Adrenal gland (tissue), 12 donors: Measurements from ENCODE around the gene DVL3. TPM values are rescaled to one million over a fixed set of nuclear protein-coding genes. Genes with fewer than 3 reads are reported as not detected.

ENCODE experiments used
- DNase-seq, 7 donors: peaks; one replicate each; pipeline ENCODE4 v3.0.0-alpha.2; 2019 to 2020
- H3K27ac ChIP-seq, 5 donors: fragments of 200-600 bp; sonication (generic) in 4 of 5; 1 replicate in 3 of 5; 2 replicates in 2 of 5; pipeline versions ENCODE4 v1.5.1 to v1.8.0; 2016 to 2020; ENCODE audit warnings: mild to moderate bottlenecking in 1 of 5
- H3K27me3 ChIP-seq: fragments of 200-600 bp; 2 replicates; pipeline ENCODE4 v1.8.0; 2021
- H3K36me3 ChIP-seq, 2 donors: fragments of 200-600 bp; replicated peaks in 1 of 2; 1 replicate in 1 of 2; 2 replicates in 1 of 2; pipeline versions ENCODE4 v1.5.1 to v1.8.0; 2018 to 2022
- H3K4me1 ChIP-seq, 2 donors: fragments of 200-600 bp; replicated peaks in 1 of 2; 1 replicate in 1 of 2; 2 replicates in 1 of 2; pipeline versions ENCODE4 v1.5.1 to v1.8.0; 2018 to 2021
- H3K4me3 ChIP-seq, 4 donors: fragments of 200-600 bp; sonication (generic) in 3 of 4; one replicate each; pipeline ENCODE4 v1.5.1; 2016 to 2018
- H3K9me3 ChIP-seq, 3 donors: fragments of 200-600 bp; sonication (generic) in 1 of 3; replicated peaks in 1 of 3; 1 replicate in 2 of 3; 2 replicates in 1 of 3; pipeline versions ENCODE4 v1.5.1 to v1.8.0; 2016 to 2021
- POLR2A ChIP-seq, 2 donors: fragments of 450-650 bp; IDR thresholded peaks; one replicate each; pipeline ENCODE4 v1.6.1; 2017; ENCODE audit warnings: antibody characterized with exemption in 2 of 2, mild to moderate bottlenecking in 2 of 2, moderate library complexity in 1 of 2
- WGBS, 4 donors: extraction: QIAGEN DNeasy Blood & Tissue Kit in 2 of 4; methylation state at CpG; one replicate each; pipeline versions ENCODE4 v1.1.5 to v1.1.7; 2013 to 2017; 5-methylcytosine and 5-hydroxymethylcytosine counted together
- intact Hi-C, 2 donors: fragments of 100-400 bp; cut with DNase I; formaldehyde crosslinking; loops; one replicate each; pipeline versions ENCODE4 v1.14.1 to v1.15.0; 2022 to 2023
- polyA plus RNA-seq, 3 donors: library from polyadenylated mRNA; stranded (reverse); fragments of 200-250 nt in 2 of 3; fragments of 350-450 nt in 1 of 3; fragmentation: Illumina TruSeq in 1 of 3; extraction: RNeasy Lipid Tissue Mini Kit (QIAGEN cat#74804) in 1 of 3; gene quantifications; one replicate each; pipeline ENCODE4 v1.2.3, GENCODE V29; 2013 to 2014
- total RNA-seq, 9 donors: library from RNA; depleted of rRNA in 4 of 9; stranded (reverse); fragments of >200 nt in 4 of 9; fragments of 120-200 nt in 1 of 9; fragmentation: NEBNext Ultra II Directional in 1 of 9; extraction: Animal tissue kit (Norgen Biotek cat#: 25700) in 1 of 9; gene quantifications; one replicate each; pipeline versions ENCODE4 v1.1.0 to v1.2.4, GENCODE V29; 2013 to 2023
- TF ChIP-seq, protein P1 (sequence below), 6 experiments: fragments of 450-650 bp in 4 of 6; fragments of 200-600 bp in 2 of 6; sonication (generic) in 1 of 6; IDR thresholded peaks; 1 replicate in 5 of 6; 2 replicates in 1 of 6; pipeline versions ENCODE4 v1.5.1 to v1.8.0; 2016 to 2021; ENCODE audit warnings: antibody characterized with exemption in 6 of 6, mild to moderate bottlenecking in 2 of 6, moderate library complexity in 1 of 6
- donor health status: healthy with polysubstance abuse.
- donor health status: Bipolar disorder and iron deficiency.
- donor health status: DM: yes; HTN: yes; CAD: no.
- donor health status: DM: no; HTN: no; CAD: no.
- donor health status: DM: no; HTN: no; CAD: no.
- donor health status: DM: yes; HTN: yes; CAD: no.

The DVL3 gene
- total and polyA plus RNA-seq, 12 donors = 34.1 to 94.1 (median 65.6) TPM

- H3K36me3 ChIP-seq = peaks cover 0 to 52% of the 10 kb centered on the region in 2 donors
- DNase-seq = peak; percentile 78 to 93 (median 91)
- peaks cover 30 to 52% of the 10 kb centered on the region in 2 donors for H3K4me1 ChIP-seq
Observed at GRCh38 chr3:184176377-184177330, 21.5 kb downstream of the DVL3 start.

DNA sequence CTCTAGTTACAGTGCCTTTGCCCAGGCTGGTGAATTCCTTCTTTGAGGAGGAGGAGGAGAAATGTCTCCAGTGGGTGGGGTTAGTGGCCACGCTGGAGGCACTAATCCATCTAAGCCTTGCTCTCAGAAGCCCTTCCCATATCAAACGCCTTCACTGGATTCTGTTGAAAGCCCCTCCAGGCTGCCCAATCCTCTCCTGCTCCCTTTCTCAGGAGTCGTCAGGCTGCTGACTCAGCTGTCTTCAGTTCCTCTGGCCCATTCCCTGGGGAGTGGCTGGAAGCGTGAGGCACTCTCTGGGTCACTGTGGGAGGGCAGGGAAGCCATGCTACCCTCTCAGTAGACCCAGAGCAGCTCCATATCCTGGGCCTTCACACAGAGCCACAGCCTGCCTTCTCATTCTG, 22.2 kb downstream of the DVL3 start:
- no peak for TF ChIP-seq POLR2A (IDR thresholded peaks at IDR 0.05)
- TF ChIP-seq, protein P1, sequence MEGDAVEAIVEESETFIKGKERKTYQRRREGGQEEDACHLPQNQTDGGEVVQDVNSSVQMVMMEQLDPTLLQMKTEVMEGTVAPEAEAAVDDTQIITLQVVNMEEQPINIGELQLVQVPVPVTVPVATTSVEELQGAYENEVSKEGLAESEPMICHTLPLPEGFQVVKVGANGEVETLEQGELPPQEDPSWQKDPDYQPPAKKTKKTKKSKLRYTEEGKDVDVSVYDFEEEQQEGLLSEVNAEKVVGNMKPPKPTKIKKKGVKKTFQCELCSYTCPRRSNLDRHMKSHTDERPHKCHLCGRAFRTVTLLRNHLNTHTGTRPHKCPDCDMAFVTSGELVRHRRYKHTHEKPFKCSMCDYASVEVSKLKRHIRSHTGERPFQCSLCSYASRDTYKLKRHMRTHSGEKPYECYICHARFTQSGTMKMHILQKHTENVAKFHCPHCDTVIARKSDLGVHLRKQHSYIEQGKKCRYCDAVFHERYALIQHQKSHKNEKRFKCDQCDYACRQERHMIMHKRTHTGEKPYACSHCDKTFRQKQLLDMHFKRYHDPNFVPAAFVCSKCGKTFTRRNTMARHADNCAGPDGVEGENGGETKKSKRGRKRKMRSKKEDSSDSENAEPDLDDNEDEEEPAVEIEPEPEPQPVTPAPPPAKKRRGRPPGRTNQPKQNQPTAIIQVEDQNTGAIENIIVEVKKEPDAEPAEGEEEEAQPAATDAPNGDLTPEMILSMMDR (IDR thresholded peaks at IDR 0.05) = no peak
- peak in 4 of 7 donors; percentile 37 to 66 (median 50) for DNase-seq

More at GRCh38 chr3:184176377-184177330, 21.5 kb downstream of the DVL3 start:
- Histone ChIP-seq H3K9me3 (no peaks in the 10 kb centered on the region), H3K4me3 (peak overlapping the region in 2 of 4 donors; percentile 68 to 88), H3K27ac (peak overlapping the region; percentile 51 to 98 (median 92)), H3K27me3 (no peaks in the 10 kb centered on the region)
- WGBS, 4 donors = 16 to 26% (median 19%) methylated on average over 10 to 19 of the region's 19 CpGs
- TF ChIP-seq, protein P1 (IDR thresholded peaks at IDR 0.05) = no peak
- TF ChIP-seq POLR2A (IDR thresholded peaks at IDR 0.05) = peak; percentile 18 to 63
- intact Hi-C loops = no loop called here

DNA sequence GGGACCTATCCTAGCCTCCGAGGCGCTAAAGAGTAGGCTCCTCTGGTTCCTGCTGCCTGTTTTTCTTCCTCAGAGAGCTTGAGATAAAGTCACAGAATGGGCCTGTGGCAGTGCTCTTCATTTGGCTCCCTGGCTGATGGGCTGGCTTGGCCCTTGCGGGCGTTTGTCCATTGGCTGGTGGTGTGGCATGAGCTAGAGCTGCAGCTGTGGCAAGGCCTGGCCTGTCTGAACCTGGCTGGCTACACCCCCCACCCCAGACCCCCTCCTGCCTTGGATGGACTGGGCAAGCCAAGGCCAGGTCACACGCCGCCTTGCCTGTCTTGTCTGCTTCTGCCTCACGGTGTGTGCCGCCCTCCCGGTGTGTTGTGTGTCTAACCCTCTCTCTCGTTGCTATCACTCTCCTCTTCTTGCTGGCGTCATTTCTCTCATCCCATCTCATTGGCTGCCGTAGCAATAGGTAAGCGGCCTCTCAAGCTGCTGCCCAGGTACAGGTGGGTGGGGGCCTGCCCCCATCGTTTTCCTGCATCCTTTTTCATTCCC, 22.7 kb downstream of the DVL3 start:
- H3K27ac ChIP-seq = peak overlapping the region; percentile 4 to 98 (median 92)

More for the DNA sequence above, 22.2 kb downstream of the DVL3 start:
- Histone ChIP-seq H3K36me3 (peaks cover 0 to 55% of the 10 kb centered on the region in 2 donors), H3K27me3 (no peaks in the 10 kb centered on the region), H3K27ac (peak overlapping the region; percentile 4 to 98 (median 92)), H3K4me3 (peak overlapping the region in 1 of 4 donors; percentile 88), H3K4me1 (peaks cover 30 to 52% of the 10 kb centered on the region in 2 donors), H3K9me3 (no peaks in the 10 kb centered on the region)
- WGBS, 4 donors = 0 to 13% (median 6%) methylated on average over 4 of the region's 4 CpGs
- intact Hi-C loops = no loop called here

More for the DNA sequence above, 22.7 kb downstream of the DVL3 start:
- Histone ChIP-seq H3K36me3 (peaks cover 0 to 60% of the 10 kb centered on the region in 2 donors), H3K9me3 (no peaks in the 10 kb centered on the region), H3K4me3 (peak overlapping the region in 1 of 4 donors; percentile 88), H3K27me3 (no peaks in the 10 kb centered on the region), H3K4me1 (peaks cover 30 to 52% of the 10 kb centered on the region in 2 donors)
- DNase-seq = peak in 2 of 7 donors; percentile 47 to 58
- 53 to 71% (median 59%) methylated on average over 14 of the region's 14 CpGs for WGBS, 4 donors
- intact Hi-C loops = no loop called here
- TF ChIP-seq, protein P1 (IDR thresholded peaks at IDR 0.05) = no peak
- no peak for TF ChIP-seq POLR2A (IDR thresholded peaks at IDR 0.05)
